ENCODE results near the gene CDH5.
A peak's percentile ranks its signal among the peaks of the same experiment; 100 is the strongest.

Gene CDH5

DNA sequence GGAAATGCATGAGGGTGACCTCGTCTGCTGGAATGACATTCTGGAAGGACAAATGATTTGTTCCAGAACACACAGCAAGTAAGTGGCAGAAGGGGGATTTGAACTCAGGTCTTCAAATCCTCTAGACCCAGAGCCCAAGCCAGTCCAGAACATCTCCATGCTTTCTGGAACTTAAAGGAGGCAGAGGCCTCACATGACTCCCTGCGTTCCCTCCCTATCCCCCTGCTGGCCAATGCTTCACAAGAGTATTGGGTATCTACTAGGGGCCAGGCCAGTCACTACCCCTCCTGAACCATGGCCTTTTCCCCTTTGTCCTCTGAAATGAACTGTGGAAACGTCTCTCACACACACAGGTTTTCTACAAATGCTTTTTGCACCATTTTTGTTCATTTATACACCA lies 53.0 kb downstream of the CDH5 start:
- DNase-seq, result no peak

DNA sequence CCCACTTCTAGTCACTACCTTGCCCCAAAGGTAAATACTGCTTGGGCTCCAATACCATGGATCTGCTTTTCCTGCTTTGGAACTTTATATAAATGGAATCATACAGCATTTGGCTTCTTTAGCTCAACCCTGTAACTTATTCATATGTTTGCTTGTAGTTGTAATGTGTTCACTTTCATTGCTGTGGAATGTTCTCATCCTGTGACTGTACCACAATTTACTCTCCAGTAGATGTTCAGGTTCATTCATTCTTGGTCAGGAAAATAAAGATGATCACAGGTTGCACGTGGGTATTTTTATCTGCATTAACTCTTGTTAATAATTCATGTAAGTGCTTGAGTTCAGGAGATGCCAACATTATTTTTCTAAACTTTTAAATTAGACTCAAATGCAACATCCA lies 53.9 kb downstream of the CDH5 start:
- no peak for DNase-seq

DNA sequence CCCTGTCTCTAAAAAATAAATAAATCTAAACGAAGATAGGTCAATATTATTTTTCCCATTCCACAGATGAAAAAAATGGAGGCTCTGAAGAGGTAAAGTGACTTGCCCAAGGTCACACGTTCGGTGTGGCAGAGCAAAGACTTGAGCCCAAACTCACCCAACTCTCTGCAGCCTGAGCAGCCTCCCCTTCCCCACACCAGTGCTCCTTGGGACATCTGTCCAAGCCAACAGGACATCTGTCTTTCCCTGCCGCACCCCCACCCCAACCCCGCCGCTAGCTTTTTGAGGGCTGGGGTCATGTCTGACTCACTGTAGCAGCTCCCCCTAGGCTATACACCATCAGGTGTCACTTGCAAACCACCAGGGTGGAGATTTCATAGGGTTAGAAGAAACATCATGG lies 55.4 kb downstream of the CDH5 start:
- no peak for DNase-seq

DNA sequence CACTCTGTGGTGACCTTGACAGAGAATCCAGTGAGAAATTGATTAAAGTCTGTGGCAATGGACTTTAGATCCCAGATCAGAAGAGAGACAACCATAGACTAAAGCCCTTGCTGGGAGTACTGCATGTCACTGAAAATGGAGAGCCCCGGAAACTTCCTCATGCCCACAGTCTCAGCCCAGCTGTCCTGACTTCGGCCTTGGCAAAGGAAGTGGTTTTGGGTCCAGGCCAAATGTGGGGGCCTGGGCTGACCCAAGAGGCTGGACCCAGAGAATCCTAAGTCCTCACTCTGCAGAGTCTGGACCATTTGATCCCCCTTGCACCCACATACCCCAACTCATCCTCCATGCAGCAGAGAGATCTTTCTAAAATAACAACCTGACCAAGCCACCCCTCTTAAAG lies 55.9 kb downstream of the CDH5 start:
- DNase-seq, result no peak

GRCh38 chr16:66423177-66423576 lies 56.7 kb downstream of the CDH5 start:
- DNase-seq, result no peak

DNA sequence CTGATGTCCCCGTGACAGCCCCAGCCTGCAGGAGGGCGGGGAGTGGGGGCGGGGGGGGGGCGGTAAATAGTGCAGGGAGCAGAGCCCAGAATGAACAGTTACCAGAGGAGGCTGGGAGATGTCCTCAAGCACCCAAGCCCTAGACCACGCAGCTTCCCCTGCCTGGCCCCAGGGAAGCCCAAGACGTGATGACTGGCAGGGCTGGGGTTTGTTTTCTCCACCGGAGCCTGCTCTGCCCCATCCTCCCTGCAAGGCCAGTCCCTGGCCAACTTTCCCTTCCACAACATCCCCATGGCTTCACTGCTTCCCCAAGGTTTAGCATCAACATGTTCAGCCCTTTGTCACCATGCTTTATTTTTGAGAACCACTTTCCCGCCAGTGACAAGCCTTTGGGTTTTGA lies 59.2 kb downstream of the CDH5 start:
- no peak for DNase-seq

DNA sequence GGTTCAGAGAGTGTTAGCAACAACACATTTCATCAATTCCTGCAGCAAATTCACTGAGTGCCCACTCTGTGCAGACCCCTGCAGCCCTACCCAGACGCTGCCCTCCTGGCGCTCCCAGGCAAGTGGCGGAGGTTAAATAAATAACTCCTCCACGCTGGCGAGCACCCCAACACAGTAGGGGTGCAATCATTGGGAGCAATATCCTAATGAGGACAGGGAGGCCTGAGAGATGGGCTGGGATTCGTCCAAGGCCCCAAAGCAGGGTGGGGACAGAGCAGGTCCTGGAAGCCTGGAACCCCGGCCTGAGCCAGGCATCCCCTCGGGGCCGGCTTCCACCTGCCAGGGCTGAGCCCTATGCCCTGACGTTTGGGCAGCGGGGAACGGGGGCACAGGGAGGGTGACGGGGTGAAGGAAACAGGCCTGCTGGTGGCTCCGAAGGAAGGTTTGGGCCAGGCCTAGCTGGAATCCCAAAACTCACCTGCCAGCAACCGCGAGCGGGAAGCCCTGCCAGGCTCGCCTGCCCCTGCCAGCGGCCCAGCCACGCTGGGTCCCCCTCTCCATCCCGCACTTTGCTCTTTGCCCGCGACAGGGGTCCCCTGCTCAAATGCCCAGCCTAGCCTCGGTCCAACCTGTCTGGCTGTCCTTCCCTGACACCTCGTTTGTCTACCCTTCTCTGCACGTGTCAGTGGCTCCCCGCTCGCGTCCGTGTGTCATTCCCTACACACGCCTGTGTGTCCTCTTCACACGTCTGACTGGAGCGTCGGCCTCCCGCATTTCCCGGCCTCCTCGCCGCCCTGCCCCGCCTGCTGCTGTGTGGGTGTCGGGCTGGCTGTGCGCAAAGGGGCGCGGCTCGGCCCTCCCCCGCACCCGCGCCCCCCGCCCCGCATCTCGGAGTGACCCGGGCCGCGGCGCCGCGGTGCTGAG lies 59.9 kb downstream of the CDH5 start:
- peak; percentile 21 to 24 for DNase-seq

- no peak for DNase-seq
Observed at GRCh38 chr16:66427036-66427860, 60.8 kb downstream of the CDH5 start, which contains the start of gene BEAN1. TSS of gene BEAN1 (plus strand) at chr16:66427295. CDS start at chr16:66437677, 10,382 bp downstream.

DNA sequence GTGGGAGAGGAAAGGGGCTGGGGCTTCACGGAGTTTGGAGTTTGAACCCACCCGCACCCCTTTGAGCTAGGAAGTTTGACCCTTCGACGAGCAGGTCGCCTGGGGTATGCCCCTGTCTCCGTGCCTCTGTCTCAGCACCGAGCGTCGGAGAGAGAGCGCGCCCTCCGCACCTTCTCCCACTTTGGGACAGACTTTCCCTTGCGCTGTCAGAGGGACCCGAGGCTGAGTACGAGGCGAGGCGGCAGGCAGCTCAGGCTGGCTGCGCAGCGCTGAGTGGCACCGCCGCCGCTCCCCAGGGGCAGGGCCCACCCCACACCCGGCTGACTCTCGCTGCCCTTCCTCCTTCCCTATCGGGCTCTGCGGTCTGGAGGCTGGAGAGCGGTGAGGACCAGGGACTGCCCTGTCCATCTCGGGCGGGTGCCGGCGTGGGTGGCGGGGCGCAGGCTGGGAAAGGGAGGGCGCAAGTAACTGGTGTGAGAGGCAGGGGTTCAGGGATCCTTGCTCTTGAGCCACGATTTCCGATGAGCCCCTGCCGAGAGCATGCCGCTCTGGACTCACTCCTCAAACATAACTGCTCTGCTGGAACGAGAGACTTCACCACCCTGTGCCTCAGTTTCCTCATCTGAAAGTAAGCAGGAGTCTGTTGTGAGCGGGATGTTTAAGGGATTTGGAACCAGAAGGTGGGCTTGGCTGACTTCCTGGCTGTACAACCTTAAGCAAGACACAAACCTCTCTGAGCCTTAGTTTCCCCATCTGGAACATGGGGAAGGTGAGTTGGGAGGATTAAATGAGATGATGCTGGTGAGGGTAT lies 61.6 kb downstream of the CDH5 start:
- DNase-seq, result peak in 1 of 2 experiments; percentile 22

GRCh38 chr16:66428682-66429251 lies 62.3 kb downstream of the CDH5 start:
- no peak for DNase-seq

GRCh38 chr16:66429290-66429962 lies 62.9 kb downstream of the CDH5 start:
- DNase-seq, result no peak

GRCh38 chr16:66430214-66430613 lies 63.7 kb downstream of the CDH5 start:
- DNase-seq, result no peak

- DNase-seq, result no peak
Observed at GRCh38 chr16:66431760-66432159, 65.3 kb downstream of the CDH5 start.

GRCh38 chr16:66432429-66432828 lies 65.9 kb downstream of the CDH5 start:
- no peak for DNase-seq

- no peak for DNase-seq
Observed at GRCh38 chr16:66434619-66435430, 68.3 kb downstream of the CDH5 start.

DNA sequence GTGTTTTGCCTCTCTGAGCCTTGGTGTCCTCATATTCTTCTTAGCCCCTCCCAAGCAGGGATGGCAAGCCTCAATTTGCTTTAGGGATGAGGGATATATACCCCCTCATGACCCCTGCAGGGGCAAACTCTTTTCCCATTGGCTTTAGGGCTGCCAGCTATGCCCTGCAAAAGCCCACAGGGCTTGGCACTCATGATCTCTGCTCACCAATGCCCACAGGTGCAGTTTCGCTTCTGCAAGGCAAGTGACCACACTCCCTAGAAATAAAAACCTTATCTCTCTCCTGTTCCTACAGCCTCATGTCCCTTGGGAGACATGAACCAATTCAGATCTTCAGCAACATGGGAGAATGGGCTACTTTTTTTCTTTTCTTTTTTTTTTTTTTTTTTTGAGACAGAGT lies 69.4 kb downstream of the CDH5 start:
- DNase-seq, result no peak

- DNase-seq, result no peak
Observed at GRCh38 chr16:66437391-66437945, 71.0 kb downstream of the CDH5 start.

- DNase-seq, result no peak
Observed at GRCh38 chr16:66438536-66438935, 72.0 kb downstream of the CDH5 start.

- DNase-seq, result no peak
Observed at GRCh38 chr16:66439051-66439730, 72.7 kb downstream of the CDH5 start.

- no peak for DNase-seq
Observed at GRCh38 chr16:66440271-66440802, 73.8 kb downstream of the CDH5 start.

Measured in activated T-cell treated with anti-CD3 and anti-CD28 coated beads, Interleukin-2, amount 50 U/mL, for 48 hours (primary cell).